ENCODE data around the gene ATP2A3.

- TF ChIP-seq POLR2A (IDR thresholded peaks at IDR 0.05) (no peak), CTCF (IDR thresholded peaks at IDR 0.05 in 4 of 5, conservative IDR thresholded peaks at IDR 0.05 in 1 of 5) (no peak)
Observed at GRCh38 chr17:3963237-3964201, 718 bp downstream of the ATP2A3 start.

Data from gastrocnemius medialis (tissue), 4 donors.